SK-N-SH treated with all-trans-retinoic acid at 6 μM for 48 hours (cell line): Measurements from ENCODE around the gene NHEJ1.

Experiments used
- ATAC-seq: fragments of 200-7000 bp; cut with Tn5 transposase; 3 replicates; pipeline ENCODE4 v1.9.1; 2020; ENCODE audit warnings: mild to moderate bottlenecking, moderate library complexity
- BACH2 ChIP-seq: fragments of 250-450 bp; sonication (Bioruptor Pico); IDR thresholded peaks from 2 replicates; pipeline ENCODE4 v1.9.0; 2021; ENCODE audit warnings: mild to moderate bottlenecking, borderline replicate concordance
- CREB5 ChIP-seq: fragments of 250-450 bp; sonication (Bioruptor Pico); IDR thresholded peaks from 2 replicates; pipeline ENCODE4 v1.5.1; 2020; ENCODE audit warnings: low read depth, mild to moderate bottlenecking, moderate library complexity
- CSDC2 ChIP-seq: fragments of 250-450 bp; sonication (Bioruptor Pico); IDR thresholded peaks from 2 replicates; pipeline ENCODE4 v1.5.0; 2020; ENCODE audit warnings: mild to moderate bottlenecking, moderate library complexity
- CSRNP3 ChIP-seq: fragments of 250-450 bp; sonication (Bioruptor Pico); IDR thresholded peaks from 2 replicates; pipeline ENCODE4 v1.5.1; 2021; ENCODE audit warnings: mild to moderate bottlenecking, moderate library complexity
- ESRRG ChIP-seq: fragments of 250-450 bp; sonication (Bioruptor Pico); IDR thresholded peaks from 2 replicates; pipeline ENCODE4 v1.6.1; 2021; ENCODE audit warnings: mild to moderate bottlenecking
- ISL1 ChIP-seq: fragments of 250-450 bp; sonication (Bioruptor Pico); IDR thresholded peaks from 2 replicates; pipeline ENCODE4 v2.1.2; 2022; ENCODE audit warnings: mild to moderate bottlenecking, moderate library complexity
- OSR1 ChIP-seq: fragments of 250-450 bp; sonication (Bioruptor Pico); IDR thresholded peaks from 2 replicates; pipeline ENCODE4 v1.8.0; 2022; ENCODE audit warnings: moderate library complexity, mild to moderate bottlenecking, inconsistent platforms
- PATZ1 ChIP-seq: fragments of 250-450 bp; sonication (Bioruptor Pico); IDR thresholded peaks from 2 replicates; pipeline ENCODE4 v1.8.0; 2020; ENCODE audit warnings: mild to moderate bottlenecking, moderate library complexity, borderline replicate concordance
- POU6F1 ChIP-seq: fragments of 250-450 bp; sonication (Bioruptor Pico); IDR thresholded peaks from 2 replicates; pipeline ENCODE4 v1.8.0; 2021; ENCODE audit warnings: low read depth, mild to moderate bottlenecking, moderate library complexity, borderline replicate concordance
- PPARA ChIP-seq: fragments of 250-450 bp; sonication (Bioruptor Pico); IDR thresholded peaks from 2 replicates; pipeline ENCODE4 v1.5.0; 2020; ENCODE audit warnings: mild to moderate bottlenecking, borderline replicate concordance
- RARB ChIP-seq: fragments of 250-450 bp; sonication (Bioruptor Pico); IDR thresholded peaks from 2 replicates; pipeline ENCODE4 v1.8.0; 2021; ENCODE audit warnings: mild to moderate bottlenecking, moderate library complexity
- SNAI2 ChIP-seq: fragments of 250-450 bp; sonication (Bioruptor Pico); IDR thresholded peaks from 2 replicates; pipeline ENCODE4 v1.5.0; 2020; ENCODE audit warnings: mild to moderate bottlenecking, moderate library complexity
- TCF4 ChIP-seq: fragments of 250-450 bp; sonication (Bioruptor Pico); IDR thresholded peaks from 2 replicates; pipeline ENCODE4 v1.8.0; 2021; ENCODE audit warnings: mild to moderate bottlenecking, moderate library complexity, borderline replicate concordance
- TSHZ2 ChIP-seq: fragments of 250-450 bp; sonication (Bioruptor Pico); IDR thresholded peaks from 2 replicates; pipeline ENCODE4 v1.5.0; 2020; ENCODE audit warnings: mild to moderate bottlenecking, moderate library complexity
- ZC3H10 ChIP-seq: fragments of 250-450 bp; sonication (Bioruptor Pico); IDR thresholded peaks from 2 replicates; pipeline ENCODE4 v1.5.1; 2021; ENCODE audit warnings: mild to moderate bottlenecking, moderate library complexity
- ZFP3 ChIP-seq: fragments of 250-450 bp; sonication (Bioruptor Pico); IDR thresholded peaks from 2 replicates; pipeline ENCODE4 v1.5.0; 2020; ENCODE audit warnings: mild to moderate bottlenecking, moderate library complexity
- ZFP30 ChIP-seq: fragments of 450-650 bp; formaldehyde crosslinking; IDR thresholded peaks from 2 replicates; pipeline ENCODE4 v1.5.0; 2022; ENCODE audit warnings: mild to moderate bottlenecking, moderate library complexity
- ZNF565 ChIP-seq: fragments of 450-650 bp; formaldehyde crosslinking; conservative IDR thresholded peaks from 2 replicates; pipeline ENCODE4 v1.5.0; 2020; ENCODE audit warnings: low read depth, mild to moderate bottlenecking, moderate library complexity
- ZNF8 ChIP-seq: fragments of 450-650 bp; formaldehyde crosslinking; IDR thresholded peaks from 2 replicates; pipeline ENCODE4 v1.5.0; 2020; ENCODE audit warnings: mild to moderate bottlenecking, moderate library complexity

Gene NHEJ1

GRCh38 chr2:219089330-219089729 is 71.3 kb downstream of the NHEJ1 start:
- no peak for ATAC-seq
- TF ChIP-seq POU6F1 (CRISPR knock-in tag) (no peak), TCF4 (CRISPR knock-in tag) (no peak), TSHZ2 (no peak), BACH2 (CRISPR knock-in tag) (no peak), CREB5 (CRISPR knock-in tag) (no peak), CSRNP3 (CRISPR knock-in tag) (no peak), ZFP30 (CRISPR knock-in tag) (no peak), ZNF565 (CRISPR knock-in tag) (no peak), ISL1 (no peak), CSDC2 (CRISPR knock-in tag) (no peak)

- no peak for ATAC-seq
- TF ChIP-seq ZNF8 (CRISPR knock-in tag), result no peak
- no peak for TF ChIP-seq ZFP3 (CRISPR knock-in tag)
- no peak for TF ChIP-seq TCF4 (CRISPR knock-in tag)
- TF ChIP-seq OSR1 (CRISPR knock-in tag), result no peak
- no peak for TF ChIP-seq ZC3H10 (CRISPR knock-in tag)
- no peak for TF ChIP-seq CREB5 (CRISPR knock-in tag)
- TF ChIP-seq ESRRG (CRISPR knock-in tag), result no peak
- no peak for TF ChIP-seq PATZ1 (CRISPR knock-in tag)
- no peak for TF ChIP-seq POU6F1 (CRISPR knock-in tag)
- no peak for TF ChIP-seq RARB
- TF ChIP-seq PPARA (CRISPR knock-in tag), result no peak
- no peak for TF ChIP-seq SNAI2
These were observed 72.8 kb downstream of the NHEJ1 start for GRCh38 chr2:219087848-219088247.
